ENCODE data around the gene BCKDK.
"Not testable (repeated sequence)": the region's sequence is repeated elsewhere in the genome, so short reads cannot be mapped to it uniquely, and the experiment has no call there.

Gene BCKDK

DNA sequence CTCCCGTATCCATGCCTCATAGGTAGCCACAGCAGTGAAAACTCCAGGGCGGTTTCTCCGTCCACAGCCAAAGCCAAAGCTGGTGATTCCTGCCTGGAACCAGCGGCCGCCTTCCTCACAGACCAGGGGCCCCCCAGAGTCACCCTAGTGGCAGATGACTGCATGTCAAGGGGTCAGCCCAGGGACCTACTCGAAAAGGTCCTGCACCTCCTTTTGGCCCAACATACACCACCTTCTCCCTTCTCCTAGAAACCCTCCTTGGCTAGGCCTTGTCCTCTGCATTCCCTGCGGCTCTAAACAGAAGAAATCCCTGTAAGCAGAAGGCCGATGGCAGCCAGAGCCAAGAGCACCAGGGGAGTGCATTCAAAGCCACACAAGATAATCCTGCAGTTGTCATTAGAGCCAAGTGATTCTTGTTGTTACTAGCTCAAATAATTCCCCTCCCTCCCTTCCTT is 35.5 kb downstream of the BCKDK start:
- no peak overlapping the region for H3K27ac ChIP-seq (ENCODE audit: extremely low read depth, low read depth, low read length)
- no peaks in the 10 kb centered on the region for H3K36me3 ChIP-seq (ENCODE audit: control insufficient read depth in 2 of 2, insufficient read depth in 1 of 2, low read length in 2 of 2)
- H3K9me3 ChIP-seq (ENCODE audit: control insufficient read depth, insufficient read depth, low read depth, low read length) = no peaks in the 10 kb centered on the region
- no peaks in the 10 kb centered on the region; the same call in 1 of the 2 replicates for H3K4me1 ChIP-seq (ENCODE audit: control insufficient read depth, insufficient read depth, low read length)
- no peak overlapping the region for H3K4me3 ChIP-seq (ENCODE audit: low read depth, low read length)
- POLR2A ChIA-PET = interaction anchor here (0.6 to 4.8 kb wide), 4 partner anchors 14 to 66 kb away, joined by 3 to 107 read pairs (median 54); partner anchors contain the start of genes FUS and KAT8
- no peak for TF ChIP-seq ZNF433 (tag by site-specific recombination; IDR thresholded peaks at IDR 0.05; ENCODE audit: low read depth)
- no peak for TF ChIP-seq ZFP69B (tag by site-specific recombination; IDR thresholded peaks at IDR 0.05)
- TF ChIP-seq ZBTB7A (tag by site-specific recombination; IDR thresholded peaks at IDR 0.05; ENCODE audit: low read depth) = no peak
- TF ChIP-seq ZNF133 (tag by site-specific recombination; IDR thresholded peaks at IDR 0.05) = no peak
- no peak for TF ChIP-seq ZEB2 (tag by site-specific recombination; IDR thresholded peaks at IDR 0.05)
- TF ChIP-seq, protein P1, sequence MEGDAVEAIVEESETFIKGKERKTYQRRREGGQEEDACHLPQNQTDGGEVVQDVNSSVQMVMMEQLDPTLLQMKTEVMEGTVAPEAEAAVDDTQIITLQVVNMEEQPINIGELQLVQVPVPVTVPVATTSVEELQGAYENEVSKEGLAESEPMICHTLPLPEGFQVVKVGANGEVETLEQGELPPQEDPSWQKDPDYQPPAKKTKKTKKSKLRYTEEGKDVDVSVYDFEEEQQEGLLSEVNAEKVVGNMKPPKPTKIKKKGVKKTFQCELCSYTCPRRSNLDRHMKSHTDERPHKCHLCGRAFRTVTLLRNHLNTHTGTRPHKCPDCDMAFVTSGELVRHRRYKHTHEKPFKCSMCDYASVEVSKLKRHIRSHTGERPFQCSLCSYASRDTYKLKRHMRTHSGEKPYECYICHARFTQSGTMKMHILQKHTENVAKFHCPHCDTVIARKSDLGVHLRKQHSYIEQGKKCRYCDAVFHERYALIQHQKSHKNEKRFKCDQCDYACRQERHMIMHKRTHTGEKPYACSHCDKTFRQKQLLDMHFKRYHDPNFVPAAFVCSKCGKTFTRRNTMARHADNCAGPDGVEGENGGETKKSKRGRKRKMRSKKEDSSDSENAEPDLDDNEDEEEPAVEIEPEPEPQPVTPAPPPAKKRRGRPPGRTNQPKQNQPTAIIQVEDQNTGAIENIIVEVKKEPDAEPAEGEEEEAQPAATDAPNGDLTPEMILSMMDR (tag by site-specific recombination; IDR thresholded peaks at IDR 0.05) = no peak
- no peak for TF ChIP-seq KLF16 (tag by site-specific recombination; IDR thresholded peaks at IDR 0.05)
- no peak for TF ChIP-seq ZBTB48 (tag by site-specific recombination; IDR thresholded peaks at IDR 0.05)
- TF ChIP-seq ZIC2 (tag by site-specific recombination; IDR thresholded peaks at IDR 0.05) = no peak
- no peak for TF ChIP-seq ZFP41 (tag by site-specific recombination; IDR thresholded peaks at IDR 0.05; ENCODE audit: borderline replicate concordance)
- TF ChIP-seq ZNF10 (tag by site-specific recombination; IDR thresholded peaks at IDR 0.05) = no peak
- TF ChIP-seq ZNF830 (tag by site-specific recombination; IDR thresholded peaks at IDR 0.05; ENCODE audit: low read depth) = no peak
- no peak for TF ChIP-seq ZBTB1 (tag by site-specific recombination; IDR thresholded peaks at IDR 0.05)
- no peak for TF ChIP-seq ZNF146 (tag by site-specific recombination; IDR thresholded peaks at IDR 0.05)
- TF ChIP-seq SCRT2 (tag by site-specific recombination; IDR thresholded peaks at IDR 0.05) = no peak
- no peak for TF ChIP-seq ZNF426 (tag by site-specific recombination; IDR thresholded peaks at IDR 0.05)
- no peak for TF ChIP-seq ZFP37 (tag by site-specific recombination; IDR thresholded peaks at IDR 0.05)
- CTCF ChIA-PET = interaction anchor here (0.9 to 3.0 kb wide), 9 partner anchors 9 to 191 kb away, joined by 3 to 20 read pairs (median 5); partner anchors contain the start of gene HSD3B7

DNA sequence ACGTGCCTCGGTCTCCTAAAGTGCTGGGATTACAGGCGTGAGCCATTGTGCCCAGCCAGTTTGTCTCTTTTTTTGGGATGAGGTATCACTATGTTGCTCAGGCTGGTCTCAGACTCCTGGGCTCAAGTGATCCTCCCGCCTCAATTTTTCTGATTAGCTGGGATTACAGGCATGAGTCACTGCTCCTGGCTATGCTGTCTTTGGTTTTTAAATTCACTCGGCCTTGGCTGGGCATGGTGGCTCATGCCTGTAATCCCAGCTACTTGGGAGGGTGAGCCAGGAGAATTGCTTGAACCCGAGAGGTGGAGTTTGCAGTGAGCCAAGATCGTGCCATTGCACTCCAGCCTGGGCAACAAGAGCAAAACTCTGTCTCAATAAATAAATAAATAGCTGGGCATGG is 36.2 kb downstream of the BCKDK start:
- POLR2A ChIA-PET = interaction anchor here (4.8 kb wide), 1 partner anchor 27 kb away, joined by 104 read pairs; the partner anchor contains the start of gene KAT8
- not testable (repeated sequence) for H3K4me1 ChIP-seq (ENCODE audit: control insufficient read depth, insufficient read depth, low read length)
- CTCF ChIA-PET = interaction anchor here (0.6 to 1.5 kb wide), 4 partner anchors 26 to 159 kb away, joined by 3 to 9 read pairs (median 3); partner anchors contain the start of genes HSD3B7, ZNF646 and ZNF668

DNA sequence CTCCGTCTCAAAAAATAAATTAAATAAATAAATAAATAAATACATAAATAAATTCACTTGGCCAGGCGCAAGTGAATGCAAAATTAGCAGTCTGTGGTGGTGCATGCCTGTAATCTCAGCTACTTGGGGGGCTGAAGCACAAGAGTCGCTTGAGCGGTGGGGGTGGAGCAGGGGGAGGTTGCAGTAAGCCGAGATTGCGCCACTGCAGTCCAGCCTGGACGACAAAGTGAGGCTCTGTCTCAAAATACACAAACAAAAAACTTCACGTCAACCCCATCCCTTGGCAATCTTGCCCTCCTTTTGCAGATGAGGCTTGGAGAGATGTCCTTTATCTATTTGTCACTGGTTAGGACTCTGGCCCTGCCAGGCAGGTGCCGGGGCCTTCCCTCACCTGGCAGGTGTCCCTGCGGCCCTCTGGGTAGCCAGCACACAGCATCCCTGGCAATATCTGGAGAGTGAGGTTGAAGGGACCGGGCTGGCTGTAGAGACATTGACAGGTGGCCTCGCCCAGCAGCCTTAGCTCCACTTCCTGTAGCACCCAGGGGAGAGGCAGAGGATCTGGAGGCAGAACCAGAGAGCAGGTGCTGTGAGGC is 37.3 kb downstream of the BCKDK start:
- Histone ChIP-seq H3K36me3 (ENCODE audit: control insufficient read depth in 2 of 2, insufficient read depth in 1 of 2, low read length in 2 of 2) (no peaks in the 10 kb centered on the region), H3K4me1 (ENCODE audit: control insufficient read depth, insufficient read depth, low read length) (no peaks in the 10 kb centered on the region; the same call in 1 of the 2 replicates), H3K9me3 (ENCODE audit: control insufficient read depth, insufficient read depth, low read depth, low read length) (no peaks in the 10 kb centered on the region), H3K4me3 (ENCODE audit: low read depth, low read length) (no peak overlapping the region), H3K27ac (ENCODE audit: extremely low read depth, low read depth, low read length) (no peak overlapping the region)
- ChIA-PET CTCF (interaction anchor here (0.6 to 1.3 kb wide), 3 partner anchors 71 to 333 kb away, joined by 3 read pairs; partner anchors contain the start of genes HSD3B7, ZNF646 and ZNF668), POLR2A (interaction anchor here (4.8 kb wide), 1 partner anchor 28 kb away, joined by 104 read pairs; the partner anchor contains the start of gene KAT8)
- TF ChIP-seq GLI2 (tag by site-specific recombination; IDR thresholded peaks at IDR 0.05; ENCODE audit: borderline replicate concordance, low read depth) (no peak), ZBTB7A (tag by site-specific recombination; IDR thresholded peaks at IDR 0.05; ENCODE audit: low read depth) (no peak), IKZF3 (tag by site-specific recombination; IDR thresholded peaks at IDR 0.05) (no peak), ZSCAN23 (tag by site-specific recombination; IDR thresholded peaks at IDR 0.05) (no peak), ZNF792 (tag by site-specific recombination; IDR thresholded peaks at IDR 0.05) (no peak), ZNF747 (tag by site-specific recombination; IDR thresholded peaks at IDR 0.05) (no peak), ZBTB20 (tag by site-specific recombination; IDR thresholded peaks at IDR 0.05) (no peak), ZNF148 (tag by site-specific recombination; IDR thresholded peaks at IDR 0.05; ENCODE audit: borderline replicate concordance) (no peak), ZFP37 (tag by site-specific recombination; IDR thresholded peaks at IDR 0.05) (no peak), YY1 (tag by site-specific recombination; IDR thresholded peaks at IDR 0.05) (no peak)
- TF ChIP-seq, protein P2, sequence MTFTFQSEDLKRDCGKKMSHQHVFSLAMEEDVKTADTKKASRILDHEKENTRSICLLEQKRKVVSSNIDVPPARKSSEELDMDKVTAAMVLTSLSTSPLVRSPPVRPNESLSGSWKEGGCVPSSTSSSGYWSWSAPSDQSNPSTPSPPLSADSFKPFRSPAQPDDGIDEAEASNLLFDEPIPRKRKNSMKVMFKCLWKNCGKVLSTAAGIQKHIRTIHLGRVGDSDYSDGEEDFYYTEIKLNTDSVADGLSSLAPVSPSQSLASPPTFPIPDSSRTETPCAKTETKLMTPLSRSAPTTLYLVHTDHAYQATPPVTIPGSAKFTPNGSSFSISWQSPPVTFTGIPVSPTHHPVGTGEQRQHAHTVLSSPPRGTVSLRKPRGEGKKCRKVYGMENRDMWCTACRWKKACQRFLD (tag by site-specific recombination; IDR thresholded peaks at IDR 0.05) = no peak

More for the DNA sequence above, 36.2 kb downstream of the BCKDK start:
- H3K36me3 ChIP-seq (ENCODE audit: control insufficient read depth in 2 of 2, insufficient read depth in 1 of 2, low read length in 2 of 2); H3K4me3 ChIP-seq (ENCODE audit: low read depth, low read length); H3K27ac ChIP-seq (ENCODE audit: extremely low read depth, low read depth, low read length); H3K9me3 ChIP-seq (ENCODE audit: control insufficient read depth, insufficient read depth, low read depth, low read length): not testable (repeated sequence)

All from HEK293 (cell line).